NT2/D1 (cell line): Measurements from ENCODE around the gene BEND3.
"Not testable (repeated sequence)": the region's sequence is repeated elsewhere in the genome, so short reads cannot be mapped to it uniquely, and the experiment has no call there.

Experiments
- DNase-seq: peaks from one replicate; pipeline ENCODE4 v3.0.0-alpha.2; 2011; ENCODE audit warnings: low read depth, low spot score
- H3K27me3 ChIP-seq: 2 replicates; pipeline ENCODE4 v1.6.0; 2011; ENCODE audit warnings: mild to moderate bottlenecking; ENCODE audit not compliant: insufficient read length, insufficient read depth
- H3K36me3 ChIP-seq: 2 replicates; pipeline ENCODE4 v1.6.1; 2011; ENCODE audit warnings: mild to moderate bottlenecking, low read length, mixed read lengths; ENCODE audit not compliant: insufficient read depth, insufficient read length
- H3K4me1 ChIP-seq: 2 replicates; pipeline ENCODE4 v1.5.1; 2011; ENCODE audit not compliant: insufficient read depth, insufficient read length
- H3K4me3 ChIP-seq: 2 replicates; pipeline ENCODE4 v1.5.1; 2011; ENCODE audit warnings: low read depth; ENCODE audit not compliant: insufficient read length
- H3K9ac ChIP-seq: 2 replicates; pipeline ENCODE4 v1.6.0; 2011; ENCODE audit warnings: low read depth; ENCODE audit not compliant: insufficient read length
- H3K9me3 ChIP-seq: 2 replicates; pipeline ENCODE4 v1.5.1; 2011; ENCODE audit warnings: mild to moderate bottlenecking, low read length; ENCODE audit not compliant: insufficient read depth
- SUZ12 ChIP-seq: IDR thresholded peaks from 2 replicates; pipeline ENCODE4 v1.6.1; 2011; ENCODE audit not compliant: insufficient read length, insufficient read depth; ENCODE audit errors: extremely low read depth
- YY1 ChIP-seq: IDR thresholded peaks from 2 replicates; pipeline ENCODE4 v1.6.1; 2011; ENCODE audit not compliant: insufficient read length, insufficient read depth
- ZNF274 ChIP-seq: IDR thresholded peaks from 2 replicates; pipeline ENCODE4 v1.6.1; 2011; ENCODE audit warnings: mild to moderate bottlenecking, low read depth, low read length

BEND3 gene

DNA sequence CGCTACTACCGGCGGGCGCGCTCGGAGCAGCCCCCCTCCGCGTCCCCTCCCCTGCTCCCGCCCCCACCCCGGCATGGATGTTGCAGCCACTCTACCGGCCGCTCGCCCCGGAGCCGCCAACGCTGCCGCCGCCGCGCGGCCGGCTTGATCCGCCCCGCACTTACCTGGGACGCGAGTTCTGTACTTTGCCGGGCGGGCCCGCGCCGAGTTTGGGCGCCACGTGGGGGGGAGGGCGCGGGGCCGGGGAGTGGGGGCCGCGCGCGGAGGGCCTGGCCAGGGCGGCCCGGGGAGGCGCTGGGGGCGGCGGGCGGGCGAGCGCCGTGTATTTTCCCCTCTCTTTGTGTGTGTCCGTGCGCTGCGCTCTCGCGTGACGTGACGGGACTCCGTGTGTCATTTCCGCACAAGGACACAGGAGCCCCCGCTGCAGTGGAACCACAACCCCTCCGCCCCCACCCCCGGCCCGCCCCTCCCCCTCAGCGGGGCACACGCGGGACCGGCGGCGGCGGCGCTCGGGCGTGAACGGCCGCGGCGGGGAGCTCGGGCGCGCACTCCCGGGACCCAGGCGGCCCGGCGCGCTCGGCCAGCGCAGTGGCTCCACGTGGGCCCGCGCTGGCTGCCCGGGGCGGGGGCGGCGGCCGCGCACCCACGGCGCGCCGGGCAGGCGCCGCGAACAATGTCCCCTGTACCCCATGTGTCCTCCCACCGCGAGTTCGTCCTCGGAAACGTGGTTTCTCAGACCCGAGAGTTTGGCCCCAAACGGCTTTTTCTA is at the start of gene BEND3:
Gene BEND3 (minus strand): TSS at position 590 of the 769 bp plus-strand sequence. CDS start 16,230 bp downstream, outside the sequence.
- H3K9me3 ChIP-seq: no peaks in the 10 kb centered on the region
- H3K9ac ChIP-seq: peak within 1 kb of the TSS; percentile 96
- H3K27me3 ChIP-seq: no peaks in the 10 kb centered on the region
- no peak for DNase-seq
- H3K4me3 ChIP-seq: peak within 1 kb of the TSS; percentile 71
- TF ChIP-seq YY1 (no peak), ZNF274 (no peak), SUZ12 (no peak)
- H3K36me3 ChIP-seq: peaks cover 2% of the 10 kb centered on the region
- peaks cover 3% of the 10 kb centered on the region for H3K4me1 ChIP-seq

DNA sequence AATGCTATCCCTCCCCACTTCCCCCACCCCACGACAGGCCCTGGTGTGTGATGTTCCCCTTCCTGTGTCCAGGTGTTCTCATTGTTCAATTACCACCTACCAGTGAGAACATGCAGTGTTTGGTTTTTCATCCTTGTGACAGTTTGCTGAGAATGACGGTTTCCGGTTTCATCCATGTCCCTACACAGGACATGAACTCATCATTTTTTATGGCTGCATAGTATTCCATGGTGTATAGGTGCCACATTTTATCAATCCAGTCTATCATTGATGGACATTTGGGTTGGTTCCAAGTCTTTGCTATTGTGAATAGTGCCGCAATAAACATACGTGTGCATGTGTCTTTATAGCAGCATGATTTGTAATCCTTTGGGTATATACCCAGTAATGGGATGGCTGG is 49.0 kb upstream of the BEND3 start:
- not testable (repeated sequence) for H3K27me3 ChIP-seq, H3K9ac ChIP-seq, H3K4me3 ChIP-seq, H3K4me1 ChIP-seq, DNase-seq, H3K36me3 ChIP-seq, H3K9me3 ChIP-seq

DNA sequence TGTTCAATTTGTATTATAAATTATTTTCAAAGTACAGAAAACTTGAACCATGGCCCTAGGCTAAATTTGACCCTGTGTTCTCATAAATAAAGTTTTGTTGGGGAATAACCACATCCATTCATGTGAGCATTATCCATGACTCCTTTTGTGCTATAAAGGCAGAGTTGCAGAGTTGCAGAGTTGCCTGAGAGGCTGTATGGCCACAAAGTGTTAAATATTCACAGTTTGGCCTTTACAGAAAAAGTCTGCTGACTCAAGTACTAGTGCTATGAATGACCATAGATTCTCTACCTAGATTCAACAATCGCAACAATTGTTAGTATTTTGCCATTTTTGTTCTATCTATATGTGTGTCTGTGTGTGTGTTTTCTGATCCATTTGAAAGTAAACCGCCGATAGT is 46.2 kb upstream of the BEND3 start:
- Histone ChIP-seq H3K4me3 (no peak overlapping the region), H3K4me1 (peaks cover under 1% of the 10 kb centered on the region), H3K9me3 (no peaks in the 10 kb centered on the region), H3K9ac (no peak overlapping the region), H3K27me3 (no peaks in the 10 kb centered on the region), H3K36me3 (no peaks in the 10 kb centered on the region)
- DNase-seq: no peak
- TF ChIP-seq ZNF274 (no peak), YY1 (no peak), SUZ12 (no peak)

GRCh38 chr6:107156617-107157016 is 41.3 kb upstream of the BEND3 start:
- no peak for DNase-seq
- TF ChIP-seq YY1 (no peak), ZNF274 (no peak), SUZ12 (no peak)
- Histone ChIP-seq H3K36me3 (no peaks in the 10 kb centered on the region), H3K9me3 (no peaks in the 10 kb centered on the region), H3K9ac (no peak overlapping the region), H3K4me3 (no peak overlapping the region), H3K27me3 (no peaks in the 10 kb centered on the region), H3K4me1 (peaks cover 5% of the 10 kb centered on the region)

GRCh38 chr6:107154801-107155160 is 39.5 kb upstream of the BEND3 start:
- Histone ChIP-seq H3K9ac (no peak overlapping the region), H3K36me3 (no peaks in the 10 kb centered on the region), H3K4me3 (no peak overlapping the region), H3K4me1 (peaks cover 5% of the 10 kb centered on the region), H3K27me3 (no peaks in the 10 kb centered on the region), H3K9me3 (no peaks in the 10 kb centered on the region)
- no peak for TF ChIP-seq ZNF274
- TF ChIP-seq YY1: no peak
- no peak for TF ChIP-seq SUZ12
- DNase-seq: no peak

- no peak overlapping the region for H3K4me3 ChIP-seq
- no peaks in the 10 kb centered on the region for H3K9me3 ChIP-seq
- DNase-seq: peak; percentile 61
- no peak overlapping the region for H3K9ac ChIP-seq
- no peaks in the 10 kb centered on the region for H3K27me3 ChIP-seq
- TF ChIP-seq YY1 (no peak), SUZ12 (no peak), ZNF274 (no peak)
- H3K36me3 ChIP-seq: no peaks in the 10 kb centered on the region
- H3K4me1 ChIP-seq: peaks cover 5% of the 10 kb centered on the region
These were observed 39.0 kb upstream of the BEND3 start for GRCh38 chr6:107154131-107154800.

- no peak for TF ChIP-seq YY1
- TF ChIP-seq SUZ12: no peak
- TF ChIP-seq ZNF274: no peak
- no peak for DNase-seq
- no peaks in the 10 kb centered on the region for H3K27me3 ChIP-seq
- H3K9ac ChIP-seq: no peak overlapping the region
- H3K36me3 ChIP-seq: no peaks in the 10 kb centered on the region
- H3K4me3 ChIP-seq: no peak overlapping the region
- peaks cover 5% of the 10 kb centered on the region for H3K4me1 ChIP-seq
- H3K9me3 ChIP-seq: no peaks in the 10 kb centered on the region
These were observed 37.5 kb upstream of the BEND3 start for GRCh38 chr6:107152638-107153430.
